ENCODE measurements around the gene LPAR1.

- no peak for TF ChIP-seq CTCF (IDR thresholded peaks at IDR 0.05)
- TF ChIP-seq POLR2AphosphoS5 (IDR thresholded peaks at IDR 0.05) = no peak
These were observed 38.1 kb downstream of the LPAR1 start for GRCh38 chr9:111000202-111000601.
